Epidermal melanocyte (primary cell): Measurements from ENCODE around the gene PTPN23.
A peak's percentile ranks its signal among the peaks of the same experiment; 100 is the strongest.

Experiments
- DNase-seq: peaks from one replicate; pipeline ENCODE4 v3.0.0; 2011; ENCODE audit warnings: low spot score; ENCODE audit not compliant: insufficient read length

The PTPN23 gene

DNA sequence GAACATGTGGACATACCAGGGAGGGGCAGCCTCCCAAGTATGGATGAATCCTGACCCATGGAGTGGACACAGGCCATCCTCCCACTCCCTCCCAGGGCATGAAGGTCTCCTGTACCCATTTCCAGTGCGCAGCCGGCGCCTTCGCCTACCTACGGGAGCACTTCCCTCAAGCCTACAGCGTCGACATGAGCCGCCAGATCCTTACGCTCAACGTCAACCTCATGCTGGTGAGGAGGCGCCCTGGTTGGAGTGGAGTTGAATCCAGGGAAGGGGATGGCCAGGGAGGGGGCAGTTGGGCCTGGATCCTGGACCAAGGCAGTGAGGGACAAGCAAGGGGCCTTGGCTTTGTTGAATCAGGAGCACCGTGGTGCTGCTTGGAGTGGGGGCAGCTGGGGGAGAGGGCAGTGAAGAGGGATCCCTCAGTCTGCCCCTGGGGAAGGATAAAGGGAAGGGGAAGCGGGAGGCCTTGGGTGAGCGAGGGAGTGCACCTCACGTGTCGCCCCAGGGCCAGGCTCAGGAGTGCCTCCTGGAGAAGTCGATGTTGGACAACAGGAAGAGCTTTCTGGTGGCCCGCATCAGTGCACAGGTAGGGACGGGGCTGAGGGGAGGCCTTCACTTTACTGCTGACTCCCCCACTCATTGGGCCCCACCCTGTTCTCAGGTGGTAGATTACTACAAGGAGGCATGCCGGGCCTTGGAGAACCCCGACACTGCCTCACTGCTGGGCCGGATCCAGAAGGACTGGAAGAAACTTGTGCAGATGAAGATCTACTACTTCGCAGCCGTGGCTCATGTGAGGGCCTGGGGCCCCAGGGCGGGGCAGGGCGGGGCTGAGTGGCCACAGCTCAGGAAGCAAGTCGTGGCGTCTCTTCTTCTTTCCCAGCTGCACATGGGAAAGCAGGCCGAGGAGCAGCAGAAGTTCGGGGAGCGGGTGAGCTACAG, 25.3 kb downstream of the PTPN23 start:
- peak; percentile 5 for DNase-seq

DNA sequence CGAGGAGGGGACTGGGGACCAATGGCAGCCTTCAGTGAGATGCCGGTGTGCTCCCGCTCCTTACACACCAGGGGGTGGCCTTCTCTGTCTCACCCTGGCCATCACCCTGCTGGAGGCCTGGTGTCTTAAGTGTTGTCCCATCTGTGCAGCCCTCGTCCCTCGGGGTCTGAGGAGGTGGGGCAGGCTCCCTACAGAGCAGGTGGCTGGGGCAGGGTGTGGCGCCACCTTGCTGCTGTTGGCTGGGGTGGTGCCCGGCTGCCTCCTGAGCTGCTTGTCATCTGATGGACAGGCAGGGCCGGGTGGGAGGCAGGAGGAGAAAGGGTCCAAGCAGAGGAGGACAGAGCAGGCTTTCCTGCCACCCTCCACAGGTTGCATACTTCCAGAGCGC, 25.9 kb downstream of the PTPN23 start:
- peak; percentile 13 for DNase-seq

DNA sequence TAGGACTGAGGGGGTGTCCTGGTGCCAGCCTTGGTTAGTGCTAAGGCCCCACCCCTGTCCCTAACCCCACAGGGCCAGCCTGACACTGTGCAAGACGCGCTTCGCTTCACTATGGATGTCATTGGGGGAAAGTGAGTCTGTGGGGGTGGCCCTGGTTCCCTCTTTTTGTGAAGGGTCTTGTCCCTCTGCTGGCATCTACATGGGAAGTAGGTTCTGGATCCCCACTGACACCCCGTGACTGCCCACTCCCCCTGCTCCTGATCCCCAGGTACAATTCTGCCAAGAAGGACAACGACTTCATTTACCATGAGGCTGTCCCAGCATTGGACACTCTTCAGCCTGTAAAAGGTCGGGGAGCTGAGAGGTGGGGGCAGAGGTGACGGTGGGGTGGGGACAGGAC, 26.4 kb downstream of the PTPN23 start:
- peak; percentile 10 for DNase-seq

DNA sequence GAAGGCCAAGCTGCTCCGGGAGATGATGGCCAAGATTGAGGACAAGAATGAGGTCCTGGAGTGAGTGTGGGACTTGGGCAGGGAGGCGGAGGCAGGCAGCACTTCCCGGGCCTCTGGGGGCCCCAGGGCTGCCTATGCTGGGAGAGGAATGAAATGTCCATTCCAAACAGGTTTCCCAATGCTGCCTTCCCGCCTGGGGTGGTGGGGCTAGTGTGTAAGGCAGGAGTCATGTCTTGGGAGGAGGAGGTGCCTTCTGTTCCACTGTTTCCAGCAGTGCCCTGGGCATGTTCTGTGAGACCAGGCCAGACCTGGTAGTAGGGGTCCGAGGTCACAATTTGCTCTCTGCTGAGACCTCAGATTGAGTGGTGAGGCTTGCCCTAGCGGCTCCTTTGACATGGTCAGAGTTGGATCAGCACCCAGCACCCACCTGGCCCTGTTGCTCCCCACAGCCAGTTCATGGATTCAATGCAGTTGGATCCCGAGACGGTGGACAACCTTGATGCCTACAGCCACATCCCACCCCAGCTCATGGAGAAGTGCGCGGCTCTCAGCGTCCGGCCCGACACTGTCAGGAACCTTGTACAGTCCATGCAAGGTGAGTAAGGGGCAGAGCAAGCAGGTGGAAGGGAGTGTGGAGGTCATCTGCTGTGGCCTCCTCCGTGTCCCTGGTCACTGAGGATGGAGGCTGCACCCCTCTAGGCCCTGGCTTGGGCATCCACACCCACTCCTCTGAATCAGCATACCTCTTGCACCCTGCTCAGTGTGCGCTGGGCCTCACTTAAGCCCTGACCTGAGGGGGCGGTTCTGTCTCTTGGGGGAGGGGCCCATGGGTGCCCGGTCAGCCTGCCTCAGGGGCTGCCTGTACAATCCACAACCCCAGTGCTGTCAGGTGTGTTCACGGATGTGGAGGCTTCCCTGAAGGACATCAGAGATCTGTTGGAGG, 27.3 kb downstream of the PTPN23 start:
- DNase-seq, result peak; percentile 12

DNA sequence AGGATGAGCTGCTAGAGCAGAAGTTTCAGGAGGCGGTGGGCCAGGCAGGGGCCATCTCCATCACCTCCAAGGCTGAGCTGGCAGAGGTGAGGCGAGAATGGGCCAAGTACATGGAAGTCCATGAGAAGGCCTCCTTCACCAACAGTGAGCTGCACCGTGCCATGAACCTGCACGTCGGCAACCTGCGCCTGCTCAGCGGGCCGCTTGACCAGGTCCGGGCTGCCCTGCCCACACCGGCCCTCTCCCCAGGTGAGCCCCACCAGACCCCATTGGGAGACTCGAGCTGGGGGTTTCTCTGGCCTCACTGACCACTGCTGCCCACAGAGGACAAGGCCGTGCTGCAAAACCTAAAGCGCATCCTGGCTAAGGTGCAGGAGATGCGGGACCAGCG, 28.0 kb downstream of the PTPN23 start:
- DNase-seq, result peak; percentile 4

DNA sequence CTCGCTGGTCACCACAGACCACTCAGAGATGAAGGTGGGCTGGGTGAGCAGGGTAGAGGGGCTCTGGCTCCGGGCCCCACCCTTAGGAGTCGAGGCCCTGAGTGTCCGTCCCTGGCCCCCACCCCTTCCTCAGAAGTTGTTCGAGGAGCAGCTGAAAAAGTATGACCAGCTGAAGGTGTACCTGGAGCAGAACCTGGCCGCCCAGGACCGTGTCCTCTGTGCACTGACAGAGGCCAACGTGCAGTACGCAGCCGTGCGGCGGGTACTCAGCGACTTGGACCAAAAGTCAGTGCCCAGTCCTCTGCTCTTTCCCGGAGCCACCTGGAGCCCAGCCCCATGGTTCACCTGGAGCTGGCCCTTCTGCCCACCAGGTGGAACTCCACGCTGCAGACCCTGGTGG, 28.5 kb downstream of the PTPN23 start:
- peak; percentile 11 for DNase-seq

DNA sequence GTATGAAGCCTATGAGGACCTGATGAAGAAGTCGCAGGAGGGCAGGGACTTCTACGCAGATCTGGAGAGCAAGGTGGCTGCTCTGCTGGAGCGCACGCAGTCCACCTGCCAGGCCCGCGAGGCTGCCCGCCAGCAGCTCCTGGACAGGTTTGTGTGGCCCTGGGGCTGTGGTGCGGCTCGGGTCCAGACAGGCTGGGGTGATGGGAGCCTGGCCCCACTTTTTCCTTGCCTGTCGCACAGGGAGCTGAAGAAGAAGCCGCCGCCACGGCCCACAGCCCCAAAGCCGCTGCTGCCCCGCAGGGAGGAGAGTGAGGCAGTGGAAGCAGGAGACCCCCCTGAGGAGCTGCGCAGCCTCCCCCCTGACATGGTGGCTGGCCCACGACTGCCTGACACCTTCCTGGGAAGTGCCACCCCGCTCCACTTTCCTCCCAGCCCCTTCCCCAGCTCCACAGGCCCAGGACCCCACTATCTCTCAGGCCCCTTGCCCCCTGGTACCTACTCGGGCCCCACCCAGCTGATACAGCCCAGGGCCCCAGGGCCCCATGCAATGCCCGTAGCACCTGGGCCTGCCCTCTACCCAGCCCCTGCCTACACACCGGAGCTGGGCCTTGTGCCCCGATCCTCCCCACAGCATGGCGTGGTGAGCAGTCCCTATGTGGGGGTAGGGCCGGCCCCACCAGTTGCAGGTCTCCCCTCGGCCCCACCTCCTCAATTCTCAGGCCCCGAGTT, 29.0 kb downstream of the PTPN23 start:
- peak; percentile 6 for DNase-seq

DNA sequence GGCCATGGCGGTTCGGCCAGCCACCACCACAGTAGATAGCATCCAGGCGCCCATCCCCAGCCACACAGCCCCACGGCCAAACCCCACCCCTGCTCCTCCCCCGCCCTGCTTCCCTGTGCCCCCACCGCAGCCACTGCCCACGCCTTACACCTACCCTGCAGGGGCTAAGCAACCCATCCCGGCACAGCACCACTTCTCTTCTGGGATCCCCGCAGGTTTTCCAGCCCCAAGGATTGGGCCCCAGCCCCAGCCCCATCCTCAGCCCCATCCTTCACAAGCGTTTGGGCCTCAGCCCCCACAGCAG, 29.5 kb downstream of the PTPN23 start:
- peak; percentile 5 for DNase-seq

DNA sequence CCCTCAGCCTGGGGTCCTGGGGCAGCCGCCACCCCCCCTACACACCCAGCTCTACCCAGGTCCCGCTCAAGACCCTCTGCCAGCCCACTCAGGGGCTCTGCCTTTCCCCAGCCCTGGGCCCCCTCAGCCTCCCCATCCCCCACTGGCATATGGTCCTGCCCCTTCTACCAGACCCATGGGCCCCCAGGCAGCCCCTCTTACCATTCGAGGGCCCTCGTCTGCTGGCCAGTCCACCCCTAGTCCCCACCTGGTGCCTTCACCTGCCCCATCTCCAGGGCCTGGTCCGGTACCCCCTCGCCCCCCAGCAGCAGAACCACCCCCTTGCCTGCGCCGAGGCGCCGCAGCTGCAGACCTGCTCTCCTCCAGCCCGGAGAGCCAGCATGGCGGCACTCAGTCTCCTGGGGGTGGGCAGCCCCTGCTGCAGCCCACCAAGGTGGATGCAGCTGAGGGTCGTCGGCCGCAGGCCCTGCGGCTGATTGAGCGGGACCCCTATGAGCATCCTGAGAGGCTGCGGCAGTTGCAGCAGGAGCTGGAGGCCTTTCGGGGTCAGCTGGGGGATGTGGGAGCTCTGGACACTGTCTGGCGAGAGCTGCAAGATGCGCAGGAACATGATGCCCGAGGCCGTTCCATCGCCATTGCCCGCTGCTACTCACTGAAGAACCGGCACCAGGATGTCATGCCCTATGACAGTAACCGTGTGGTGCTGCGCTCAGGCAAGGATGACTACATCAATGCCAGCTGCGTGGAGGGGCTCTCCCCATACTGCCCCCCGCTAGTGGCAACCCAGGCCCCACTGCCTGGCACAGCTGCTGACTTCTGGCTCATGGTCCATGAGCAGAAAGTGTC, 30.2 kb downstream of the PTPN23 start:
- DNase-seq, result peak; percentile 15

DNA sequence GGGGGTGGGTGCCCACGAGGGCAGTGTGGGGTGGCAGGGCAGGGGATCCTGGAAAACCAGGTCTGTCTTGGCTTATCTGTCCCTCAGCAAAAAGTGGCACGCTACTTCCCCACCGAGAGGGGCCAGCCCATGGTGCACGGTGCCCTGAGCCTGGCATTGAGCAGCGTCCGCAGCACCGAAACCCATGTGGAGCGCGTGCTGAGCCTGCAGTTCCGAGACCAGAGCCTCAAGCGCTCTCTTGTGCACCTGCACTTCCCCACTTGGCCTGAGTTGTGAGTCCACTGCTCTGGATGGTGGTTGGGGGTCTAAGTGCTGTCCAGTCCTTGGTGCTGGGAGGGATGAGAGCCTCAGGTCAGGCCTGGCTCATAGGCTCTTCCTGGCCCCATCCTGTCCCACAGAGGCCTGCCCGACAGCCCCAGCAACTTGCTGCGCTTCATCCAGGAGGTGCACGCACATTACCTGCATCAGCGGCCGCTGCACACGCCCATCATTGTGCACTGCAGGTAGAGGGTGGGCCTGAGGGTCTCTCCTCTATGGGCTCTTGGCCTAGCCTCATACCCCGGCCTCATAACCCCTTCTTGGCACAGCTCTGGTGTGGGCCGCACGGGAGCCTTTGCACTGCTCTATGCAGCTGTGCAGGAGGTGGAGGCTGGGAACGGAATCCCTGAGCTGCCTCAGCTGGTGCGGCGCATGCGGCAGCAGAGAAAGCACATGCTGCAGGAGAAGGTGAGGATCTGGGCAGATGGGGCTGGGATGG, 31.1 kb downstream of the PTPN23 start:
- DNase-seq, result no peak

DNA sequence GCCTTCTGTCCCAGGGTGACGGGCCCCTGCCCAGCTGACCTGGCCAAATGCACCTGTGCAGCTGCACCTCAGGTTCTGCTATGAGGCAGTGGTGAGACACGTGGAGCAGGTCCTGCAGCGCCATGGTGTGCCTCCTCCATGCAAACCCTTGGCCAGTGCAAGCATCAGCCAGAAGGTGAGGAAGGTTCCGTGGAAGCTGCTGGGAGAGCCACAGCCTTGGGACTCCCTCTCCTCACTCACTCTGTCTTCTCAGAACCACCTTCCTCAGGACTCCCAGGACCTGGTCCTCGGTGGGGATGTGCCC, 31.6 kb downstream of the PTPN23 start:
- no peak for DNase-seq

DNA sequence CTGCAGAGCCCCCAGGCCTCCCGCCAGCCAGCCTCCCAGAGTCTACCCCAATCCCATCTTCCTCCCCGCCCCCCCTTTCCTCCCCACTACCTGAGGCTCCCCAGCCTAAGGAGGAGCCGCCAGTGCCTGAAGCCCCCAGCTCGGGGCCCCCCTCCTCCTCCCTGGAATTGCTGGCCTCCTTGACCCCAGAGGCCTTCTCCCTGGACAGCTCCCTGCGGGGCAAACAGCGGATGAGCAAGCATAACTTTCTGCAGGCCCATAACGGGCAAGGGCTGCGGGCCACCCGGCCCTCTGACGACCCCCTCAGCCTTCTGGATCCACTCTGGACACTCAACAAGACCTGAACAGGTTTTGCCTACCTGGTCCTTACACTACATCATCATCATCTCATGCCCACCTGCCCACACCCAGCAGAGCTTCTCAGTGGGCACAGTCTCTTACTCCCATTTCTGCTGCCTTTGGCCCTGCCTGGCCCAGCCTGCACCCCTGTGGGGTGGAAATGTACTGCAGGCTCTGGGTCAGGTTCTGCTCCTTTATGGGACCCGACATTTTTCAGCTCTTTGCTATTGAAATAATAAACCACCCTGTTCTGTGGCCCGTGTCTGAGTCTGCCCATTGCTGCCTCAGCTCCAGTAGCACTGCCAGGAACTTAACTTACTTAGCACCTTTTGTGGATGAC, 32.2 kb downstream of the PTPN23 start:
- DNase-seq, result no peak

DNA sequence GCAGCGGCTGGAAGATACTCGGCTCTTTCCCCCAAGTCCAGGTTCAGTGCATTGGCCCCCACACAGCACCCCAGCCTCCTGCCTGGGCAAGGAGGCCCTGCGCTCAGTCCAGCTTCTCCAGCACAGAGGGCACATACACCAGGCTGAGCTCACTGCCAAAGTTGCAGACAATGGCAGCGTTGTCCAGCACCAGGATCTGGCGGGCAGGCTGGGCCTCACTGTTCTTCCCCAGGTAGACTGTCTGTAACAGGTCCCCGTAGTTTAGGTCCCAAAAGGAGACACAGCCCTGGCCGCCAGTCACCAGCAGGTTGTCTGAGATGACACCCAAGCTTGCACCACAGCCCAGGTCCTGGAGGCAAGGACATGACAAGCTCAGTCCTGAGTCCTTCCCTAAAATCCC, 32.9 kb downstream of the PTPN23 start:
- no peak for DNase-seq

DNA sequence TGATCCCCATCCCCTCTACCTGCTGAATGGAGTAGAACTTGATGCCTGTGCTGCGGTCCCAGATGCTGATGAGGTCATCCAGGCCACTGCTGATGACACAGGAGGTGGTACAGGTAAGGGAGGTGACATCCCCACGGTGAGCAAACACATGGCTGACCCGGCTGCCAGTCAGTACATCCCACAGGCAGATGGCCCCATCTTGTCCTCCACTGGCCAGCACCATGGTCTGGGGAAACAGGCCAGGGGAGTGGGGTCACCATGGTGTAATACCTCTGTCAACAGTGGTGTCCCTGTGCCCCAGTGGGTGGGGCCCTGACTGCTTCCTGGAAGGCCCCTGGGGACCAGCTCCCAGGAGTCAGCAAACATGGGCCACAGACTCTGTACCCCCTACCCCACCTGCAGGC, 33.3 kb downstream of the PTPN23 start:
- DNase-seq, result no peak

DNA sequence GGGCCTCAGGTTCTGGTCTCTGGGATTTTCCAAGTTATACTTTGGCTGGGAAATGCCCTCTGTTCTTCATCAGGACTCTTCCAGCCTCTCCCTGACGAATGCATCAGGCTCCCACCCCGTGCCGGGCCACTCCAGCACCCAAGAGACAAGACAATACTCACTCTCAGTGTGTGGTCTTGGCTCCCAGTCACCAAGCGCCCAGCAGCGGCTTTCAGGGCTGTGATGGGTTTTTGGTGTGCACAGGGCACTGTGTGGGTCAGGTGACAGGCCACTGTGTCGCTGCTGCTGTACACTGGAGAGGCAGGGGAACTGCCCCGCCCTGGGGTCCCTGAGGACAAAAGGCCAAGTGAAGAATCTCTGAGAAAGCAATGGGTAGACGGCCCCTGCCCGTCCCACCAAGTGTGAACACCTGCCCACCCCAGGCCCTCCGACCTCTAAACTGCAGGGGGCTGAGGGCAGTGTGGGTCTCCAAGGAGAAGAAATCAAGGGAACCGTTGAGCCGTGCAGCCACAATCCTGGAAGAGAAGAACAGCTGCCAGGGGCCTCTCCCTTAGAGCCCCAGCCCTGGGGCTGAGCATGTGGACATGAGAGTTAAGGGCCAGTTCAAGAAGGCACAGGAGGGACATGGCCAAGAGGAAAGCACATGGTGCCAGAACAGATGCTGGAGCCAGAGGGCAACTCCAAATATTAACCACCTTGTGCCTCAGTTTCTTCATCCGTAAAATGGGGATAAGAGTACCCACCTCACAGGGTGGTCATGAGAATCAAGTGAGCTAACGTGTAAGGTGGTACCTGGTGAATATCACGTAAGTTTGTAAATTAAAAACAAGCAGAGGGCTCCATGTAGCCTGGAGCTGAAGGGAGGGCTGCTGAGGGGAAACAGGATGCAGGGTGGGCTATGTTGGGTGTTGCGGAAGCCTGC, 34.1 kb downstream of the PTPN23 start:
- DNase-seq, result no peak

DNA sequence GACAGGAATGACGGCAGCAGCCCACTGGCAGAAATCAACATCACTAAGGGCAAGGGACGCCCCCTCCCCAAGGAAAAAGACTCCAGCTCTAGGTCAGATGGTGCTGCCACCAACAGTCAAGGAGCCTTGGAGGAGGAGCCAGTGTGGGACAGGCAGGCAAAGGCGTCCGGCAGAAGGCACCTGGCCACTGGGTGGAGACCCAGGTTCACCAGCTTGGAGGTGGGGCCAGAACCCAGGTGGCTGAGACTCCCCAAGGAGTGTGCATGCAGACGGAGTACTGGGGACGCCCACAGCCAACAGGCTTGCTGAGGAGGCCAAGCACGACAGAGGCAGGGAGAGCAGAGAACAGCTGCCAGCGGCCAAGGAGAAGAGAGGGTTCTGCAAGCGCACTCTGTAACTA, 35.2 kb downstream of the PTPN23 start:
- DNase-seq, result no peak

DNA sequence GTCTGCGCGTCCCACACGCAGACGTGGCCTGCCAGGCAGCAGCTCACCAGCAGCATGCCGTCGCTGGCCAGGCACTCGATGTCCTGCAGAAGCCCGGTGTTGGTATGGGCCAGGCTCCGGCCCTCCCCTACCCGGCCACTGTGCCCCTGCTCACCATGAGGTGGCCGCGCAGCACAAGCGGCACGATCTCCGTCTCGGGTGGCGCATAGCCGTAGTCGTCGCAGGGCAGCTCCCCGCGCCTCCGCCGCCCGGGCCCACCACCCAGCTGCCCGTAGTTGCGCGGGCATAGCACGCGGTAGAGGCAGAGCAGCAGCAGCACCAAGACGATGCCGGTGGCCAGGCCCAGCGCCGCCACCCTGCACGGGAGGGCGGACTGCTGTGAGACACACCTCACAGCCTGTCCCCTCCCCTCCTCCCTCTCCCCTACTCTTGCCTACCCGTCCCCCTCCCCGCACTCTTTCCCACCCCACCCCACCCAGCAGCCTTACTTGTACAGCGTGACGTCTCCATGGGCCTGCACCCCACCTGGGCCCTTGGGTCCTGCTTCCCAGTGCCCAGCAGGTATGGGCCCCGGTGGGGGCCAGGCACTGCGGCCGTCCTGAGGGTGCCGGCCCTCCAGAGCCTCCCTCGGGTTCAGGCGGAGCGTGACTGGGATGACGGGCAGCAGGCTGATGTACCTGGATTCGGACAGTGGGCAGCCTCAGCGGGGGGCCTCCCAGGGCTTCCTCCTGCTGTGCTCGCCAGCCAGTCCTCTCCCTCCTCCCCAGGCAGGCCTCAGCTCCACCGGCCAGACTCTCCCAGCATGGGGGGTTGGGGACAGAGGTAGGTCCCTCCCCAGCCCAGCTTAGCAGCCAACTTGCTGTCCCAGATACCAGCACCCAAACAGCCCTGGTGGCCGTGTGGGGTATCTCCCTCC, 37.6 kb downstream of the PTPN23 start:
- no peak for DNase-seq
